Adrenal gland (tissue), 12 donors: ENCODE data around the gene DCDC2B. TPM values are rescaled to one million over a fixed set of nuclear protein-coding genes. Genes with fewer than 3 reads are reported as not detected.

Source experiments
- DNase-seq, 7 donors: peaks; one replicate each; pipeline ENCODE4 v3.0.0-alpha.2; 2019 to 2020
- H3K27ac ChIP-seq, 5 donors: fragments of 200-600 bp; sonication (generic) in 4 of 5; 1 replicate in 3 of 5; 2 replicates in 2 of 5; pipeline versions ENCODE4 v1.5.1 to v1.8.0; 2016 to 2020; ENCODE audit warnings: mild to moderate bottlenecking in 1 of 5
- H3K27me3 ChIP-seq: fragments of 200-600 bp; 2 replicates; pipeline ENCODE4 v1.8.0; 2021
- H3K36me3 ChIP-seq, 2 donors: fragments of 200-600 bp; replicated peaks in 1 of 2; 1 replicate in 1 of 2; 2 replicates in 1 of 2; pipeline versions ENCODE4 v1.5.1 to v1.8.0; 2018 to 2022
- H3K4me1 ChIP-seq, 2 donors: fragments of 200-600 bp; replicated peaks in 1 of 2; 1 replicate in 1 of 2; 2 replicates in 1 of 2; pipeline versions ENCODE4 v1.5.1 to v1.8.0; 2018 to 2021
- H3K4me3 ChIP-seq, 4 donors: fragments of 200-600 bp; sonication (generic) in 3 of 4; one replicate each; pipeline ENCODE4 v1.5.1; 2016 to 2018
- H3K9me3 ChIP-seq, 3 donors: fragments of 200-600 bp; sonication (generic) in 1 of 3; replicated peaks in 1 of 3; 1 replicate in 2 of 3; 2 replicates in 1 of 3; pipeline versions ENCODE4 v1.5.1 to v1.8.0; 2016 to 2021
- CTCF ChIP-seq, 6 experiments: fragments of 450-650 bp in 4 of 6; fragments of 200-600 bp in 2 of 6; sonication (generic) in 1 of 6; IDR thresholded peaks; 1 replicate in 5 of 6; 2 replicates in 1 of 6; pipeline versions ENCODE4 v1.5.1 to v1.8.0; 2016 to 2021; ENCODE audit warnings: antibody characterized with exemption in 6 of 6, mild to moderate bottlenecking in 2 of 6, moderate library complexity in 1 of 6
- POLR2A ChIP-seq, 2 donors: fragments of 450-650 bp; IDR thresholded peaks; one replicate each; pipeline ENCODE4 v1.6.1; 2017; ENCODE audit warnings: antibody characterized with exemption in 2 of 2, mild to moderate bottlenecking in 2 of 2, moderate library complexity in 1 of 2
- WGBS, 4 donors: extraction: QIAGEN DNeasy Blood & Tissue Kit in 2 of 4; methylation state at CpG; one replicate each; pipeline versions ENCODE4 v1.1.5 to v1.1.7; 2013 to 2017; 5-methylcytosine and 5-hydroxymethylcytosine counted together
- intact Hi-C, 2 donors: fragments of 100-400 bp; cut with DNase I; formaldehyde crosslinking; loops; one replicate each; pipeline versions ENCODE4 v1.14.1 to v1.15.0; 2022 to 2023
- polyA plus RNA-seq, 3 donors: library from polyadenylated mRNA; stranded (reverse); fragments of 200-250 nt in 2 of 3; fragments of 350-450 nt in 1 of 3; fragmentation: Illumina TruSeq in 1 of 3; extraction: RNeasy Lipid Tissue Mini Kit (QIAGEN cat#74804) in 1 of 3; gene quantifications; one replicate each; pipeline ENCODE4 v1.2.3, GENCODE V29; 2013 to 2014
- total RNA-seq, 9 donors: library from RNA; depleted of rRNA in 4 of 9; stranded (reverse); fragments of >200 nt in 4 of 9; fragments of 120-200 nt in 1 of 9; fragmentation: NEBNext Ultra II Directional in 1 of 9; extraction: Animal tissue kit (Norgen Biotek cat#: 25700) in 1 of 9; gene quantifications; one replicate each; pipeline versions ENCODE4 v1.1.0 to v1.2.4, GENCODE V29; 2013 to 2023
- donor health status: healthy with polysubstance abuse.
- donor health status: Bipolar disorder and iron deficiency.
- donor health status: DM: yes; HTN: yes; CAD: no.
- donor health status: DM: no; HTN: no; CAD: no.
- donor health status: DM: no; HTN: no; CAD: no.
- donor health status: DM: yes; HTN: yes; CAD: no.

The DCDC2B gene
- total and polyA plus RNA-seq, 12 donors: not detected

DNA sequence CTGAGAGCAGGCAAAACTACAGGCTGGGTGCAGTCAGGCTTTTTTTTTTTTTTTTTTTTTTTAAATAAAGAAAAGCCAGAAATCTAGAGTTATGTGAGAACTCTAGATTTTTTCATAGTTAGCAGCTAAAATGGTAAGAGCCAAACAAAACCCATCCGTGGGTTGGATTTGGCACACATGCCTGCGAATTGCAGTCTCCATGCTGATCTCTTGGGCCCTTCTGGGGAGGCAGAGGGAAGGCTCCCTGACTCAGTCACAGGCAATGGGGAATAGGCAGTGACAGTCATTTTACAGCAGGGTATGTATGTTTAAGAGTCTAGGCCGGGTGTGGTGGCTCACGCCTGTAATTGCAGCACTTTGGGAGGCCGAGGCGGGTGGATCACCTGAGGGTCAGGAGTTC lies 26.8 kb upstream of the DCDC2B start:
- WGBS, 4 donors: 86 to 89% (median 88%) methylated on average over 6 of the region's 6 CpGs
- intact Hi-C loops: no loop called here
- Histone ChIP-seq H3K27me3 (no peaks in the 10 kb centered on the region), H3K36me3 (peaks cover 0 to 55% of the 10 kb centered on the region in 2 donors), H3K27ac (peak overlapping the region in 1 of 5 donors; percentile 6), H3K9me3 (no peaks in the 10 kb centered on the region), H3K4me3 (no peak overlapping the region), H3K4me1 (peaks cover 21 to 47% of the 10 kb centered on the region in 2 donors)
- TF ChIP-seq POLR2A (IDR thresholded peaks at IDR 0.05) (no peak), CTCF (IDR thresholded peaks at IDR 0.05) (no peak)
- no peak for DNase-seq

DNA sequence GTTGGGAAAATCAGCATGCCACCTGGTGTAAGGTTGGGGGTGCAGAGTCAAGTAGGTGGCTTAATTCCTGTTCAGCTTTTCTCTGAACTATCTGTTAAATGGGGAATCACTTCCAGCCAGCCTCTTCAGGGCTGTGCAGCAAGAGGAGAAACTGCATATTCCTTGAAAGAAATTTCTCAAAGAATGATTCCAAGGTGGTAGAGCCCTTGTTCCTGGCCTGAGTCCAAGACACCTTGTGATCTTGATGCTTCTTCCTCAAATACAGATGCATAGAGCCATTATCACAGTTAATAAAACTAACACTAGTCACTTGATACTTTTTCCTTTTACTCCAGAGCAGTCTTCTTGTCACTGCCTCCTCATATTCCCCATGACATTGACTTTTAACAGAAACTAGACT lies 24.2 kb upstream of the DCDC2B start:
- DNase-seq: no peak
- TF ChIP-seq POLR2A (IDR thresholded peaks at IDR 0.05) (no peak), CTCF (IDR thresholded peaks at IDR 0.05) (no peak)
- intact Hi-C loops: no loop called here
- H3K4me3 ChIP-seq: no peak overlapping the region
- H3K27me3 ChIP-seq: no peaks in the 10 kb centered on the region
- H3K27ac ChIP-seq: no peak overlapping the region
- peaks cover 15 to 40% of the 10 kb centered on the region in 2 donors for H3K4me1 ChIP-seq
- no peaks in the 10 kb centered on the region for H3K9me3 ChIP-seq
- H3K36me3 ChIP-seq: peaks cover 3 to 80% of the 10 kb centered on the region in 2 donors

DNA sequence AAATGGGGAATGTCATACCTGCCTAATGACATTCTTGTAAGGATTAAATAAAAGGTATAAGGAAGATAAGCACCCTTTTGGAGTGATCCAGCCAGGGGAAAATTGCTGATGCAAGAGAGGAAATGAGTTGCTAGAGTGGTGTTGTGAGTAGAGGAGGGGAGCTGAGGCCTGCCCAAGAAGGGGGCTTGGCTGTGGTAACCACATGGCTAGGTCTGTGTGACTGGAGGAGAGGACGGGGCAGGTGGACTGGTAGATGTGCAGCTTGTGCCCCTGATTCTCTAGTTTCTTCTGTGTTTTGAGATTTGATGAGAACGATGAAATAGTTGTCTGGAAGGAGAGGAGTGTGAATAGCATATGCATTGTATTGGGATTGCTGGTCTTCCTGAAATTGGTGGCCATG lies 22.8 kb upstream of the DCDC2B start:
- TF ChIP-seq POLR2A (IDR thresholded peaks at IDR 0.05) (no peak), CTCF (IDR thresholded peaks at IDR 0.05) (no peak)
- no peaks in the 10 kb centered on the region for H3K9me3 ChIP-seq
- intact Hi-C loops: no loop called here
- no peak overlapping the region for H3K4me3 ChIP-seq
- H3K4me1 ChIP-seq: peaks cover 7 to 30% of the 10 kb centered on the region in 2 donors
- no peaks in the 10 kb centered on the region for H3K27me3 ChIP-seq
- 90 to 96% (median 93%) methylated on average over 2 of the region's 2 CpGs for WGBS, 4 donors
- DNase-seq: no peak
- H3K27ac ChIP-seq: no peak overlapping the region
- H3K36me3 ChIP-seq: peaks cover 3 to 95% of the 10 kb centered on the region in 2 donors

DNA sequence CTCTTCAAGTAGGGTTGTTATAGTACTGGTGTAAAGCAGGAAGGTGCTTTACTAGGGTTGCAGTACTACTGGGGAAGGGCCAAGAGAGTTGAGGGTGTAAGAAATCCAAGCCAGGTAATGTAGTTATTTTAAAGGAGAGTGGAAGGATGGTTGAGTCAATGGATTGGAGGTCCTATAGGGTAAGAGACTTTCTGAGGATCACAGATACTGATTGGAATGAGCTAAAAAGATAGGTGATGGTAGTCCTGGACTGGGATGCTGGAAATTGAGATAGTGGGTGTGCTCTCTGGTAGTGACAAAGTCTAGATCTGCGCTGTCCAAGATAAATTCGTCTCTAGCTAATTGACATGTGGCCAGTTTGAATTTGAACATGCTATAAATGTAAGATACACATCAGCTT lies 22.4 kb upstream of the DCDC2B start:
- DNase-seq: no peak
- Histone ChIP-seq H3K4me3 (no peak overlapping the region), H3K9me3 (no peaks in the 10 kb centered on the region), H3K27me3 (no peaks in the 10 kb centered on the region), H3K4me1 (peaks cover 3 to 26% of the 10 kb centered on the region in 2 donors), H3K36me3 (peaks cover 3 to 95% of the 10 kb centered on the region in 2 donors), H3K27ac (no peak overlapping the region)
- no peak for TF ChIP-seq POLR2A (IDR thresholded peaks at IDR 0.05)
- no peak for TF ChIP-seq CTCF (IDR thresholded peaks at IDR 0.05)
- intact Hi-C loops: no loop called here
- WGBS, 4 donors: 88 to 95% (median 92%) methylated on average over 2 of the region's 2 CpGs
